HG03354 (cell line): ENCODE data around the gene KCNJ15.

Experiments
- ATAC-seq: cut with Tn5 transposase; IDR thresholded peaks from one replicate; pipeline ENCODE4 v1.9.1; 2021; ENCODE audit warnings: mild to moderate bottlenecking; ENCODE audit not compliant: unreplicated experiment, poor library complexity, severe bottlenecking

The KCNJ15 gene

DNA sequence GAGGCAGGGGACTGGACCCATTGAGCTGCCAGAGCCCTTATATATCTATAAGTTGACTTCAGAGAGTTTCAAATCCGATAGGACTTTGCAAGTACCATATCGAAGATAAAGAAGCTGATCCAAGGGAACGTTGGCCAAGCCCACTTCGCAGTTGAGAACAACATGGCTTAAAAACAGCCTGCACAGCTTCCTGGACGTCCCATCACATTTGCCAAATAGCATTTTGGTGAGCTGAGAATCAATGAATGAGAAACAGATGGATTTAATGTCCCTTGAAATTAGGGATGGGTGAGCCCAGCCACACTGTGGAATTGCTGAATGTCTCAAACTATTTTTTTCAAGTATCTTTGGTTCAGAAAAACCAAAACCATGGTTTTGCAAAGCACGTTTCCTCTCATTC lies 64.8 kb downstream of the KCNJ15 start:
- ATAC-seq = no peak

DNA sequence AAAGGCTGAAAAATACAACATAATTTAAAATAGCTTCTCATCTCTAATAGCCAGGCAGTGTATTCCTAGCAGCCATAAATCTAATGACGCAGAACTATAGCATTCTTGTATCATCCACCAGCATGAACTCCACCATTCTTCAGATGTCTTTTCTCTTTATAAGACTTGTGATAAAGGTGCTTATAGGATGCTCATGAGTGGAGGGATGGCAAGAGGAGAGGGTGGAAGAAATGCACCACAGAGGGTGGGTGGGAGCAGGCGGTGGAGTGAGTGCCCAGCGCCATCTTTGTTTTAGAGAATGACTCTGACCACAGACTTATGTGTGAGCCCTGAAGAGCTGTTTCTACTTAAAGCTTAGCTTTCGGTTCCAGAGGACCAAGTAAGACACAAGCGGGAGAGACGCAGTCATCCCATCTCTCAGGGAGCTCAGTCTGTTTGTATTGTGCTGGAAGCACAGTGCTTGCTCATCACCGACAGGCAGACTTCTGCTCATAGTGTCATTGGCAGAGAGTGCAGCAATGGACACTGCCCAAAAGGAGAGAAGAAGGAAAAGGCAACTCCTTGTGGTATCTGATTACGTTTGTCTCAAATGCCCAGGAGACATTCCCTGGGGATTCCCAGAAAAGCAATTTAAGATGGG lies 65.6 kb downstream of the KCNJ15 start:
- no peak for ATAC-seq

- ATAC-seq = no peak
Measured at GRCh38 chr21:38323721-38324531, 67.1 kb downstream of the KCNJ15 start.

DNA sequence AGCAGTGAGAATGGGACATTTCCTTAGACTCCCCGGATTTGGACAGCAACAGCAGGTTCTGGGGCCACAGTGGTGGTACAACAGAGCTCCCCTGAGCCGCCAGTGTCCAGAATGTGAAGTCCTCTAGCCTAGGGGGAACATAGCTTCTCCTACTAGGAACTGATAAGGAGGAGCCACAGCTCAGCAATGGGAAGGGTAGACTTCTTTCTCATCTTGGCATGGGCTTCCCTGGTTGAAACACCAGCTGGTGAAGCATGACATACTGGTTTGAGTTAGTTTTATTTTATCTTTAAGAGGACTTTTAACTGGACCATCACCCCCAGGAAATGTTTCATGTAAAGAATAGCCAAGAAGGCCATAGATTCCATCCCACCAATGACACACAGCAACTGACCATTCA lies 68.4 kb downstream of the KCNJ15 start:
- no peak for ATAC-seq

- no peak for ATAC-seq
Measured at GRCh38 chr21:38325731-38326420, 69.1 kb downstream of the KCNJ15 start.

- no peak for ATAC-seq
Measured at GRCh38 chr21:38326429-38326828, 69.6 kb downstream of the KCNJ15 start.

- peak; percentile 52 for ATAC-seq
Measured at GRCh38 chr21:38326899-38327298, 70.1 kb downstream of the KCNJ15 start.

DNA sequence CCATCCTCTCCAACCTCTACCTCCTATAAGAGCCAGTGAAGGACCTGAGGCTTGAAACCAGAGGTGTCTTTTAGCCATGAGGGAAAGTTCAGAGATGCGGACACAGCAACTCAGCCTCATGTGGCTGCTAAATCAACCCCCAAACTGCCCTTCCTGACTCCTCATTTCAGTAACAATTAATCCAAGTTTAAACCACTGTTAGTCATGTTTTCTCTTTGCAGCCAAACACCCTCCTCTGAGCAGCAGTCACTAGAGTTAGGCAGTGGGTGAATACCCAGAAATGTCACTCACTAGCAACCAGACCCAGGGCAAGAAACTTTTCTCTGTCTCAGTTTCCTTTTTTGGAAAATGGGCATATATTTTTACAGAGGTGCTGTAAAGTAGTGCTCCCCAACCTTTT lies 71.2 kb downstream of the KCNJ15 start:
- ATAC-seq = peak; percentile 64

- no peak for ATAC-seq
Measured at GRCh38 chr21:38329162-38329561, 72.4 kb downstream of the KCNJ15 start.

GRCh38 chr21:38330666-38331065 lies 73.9 kb downstream of the KCNJ15 start:
- no peak for ATAC-seq

DNA sequence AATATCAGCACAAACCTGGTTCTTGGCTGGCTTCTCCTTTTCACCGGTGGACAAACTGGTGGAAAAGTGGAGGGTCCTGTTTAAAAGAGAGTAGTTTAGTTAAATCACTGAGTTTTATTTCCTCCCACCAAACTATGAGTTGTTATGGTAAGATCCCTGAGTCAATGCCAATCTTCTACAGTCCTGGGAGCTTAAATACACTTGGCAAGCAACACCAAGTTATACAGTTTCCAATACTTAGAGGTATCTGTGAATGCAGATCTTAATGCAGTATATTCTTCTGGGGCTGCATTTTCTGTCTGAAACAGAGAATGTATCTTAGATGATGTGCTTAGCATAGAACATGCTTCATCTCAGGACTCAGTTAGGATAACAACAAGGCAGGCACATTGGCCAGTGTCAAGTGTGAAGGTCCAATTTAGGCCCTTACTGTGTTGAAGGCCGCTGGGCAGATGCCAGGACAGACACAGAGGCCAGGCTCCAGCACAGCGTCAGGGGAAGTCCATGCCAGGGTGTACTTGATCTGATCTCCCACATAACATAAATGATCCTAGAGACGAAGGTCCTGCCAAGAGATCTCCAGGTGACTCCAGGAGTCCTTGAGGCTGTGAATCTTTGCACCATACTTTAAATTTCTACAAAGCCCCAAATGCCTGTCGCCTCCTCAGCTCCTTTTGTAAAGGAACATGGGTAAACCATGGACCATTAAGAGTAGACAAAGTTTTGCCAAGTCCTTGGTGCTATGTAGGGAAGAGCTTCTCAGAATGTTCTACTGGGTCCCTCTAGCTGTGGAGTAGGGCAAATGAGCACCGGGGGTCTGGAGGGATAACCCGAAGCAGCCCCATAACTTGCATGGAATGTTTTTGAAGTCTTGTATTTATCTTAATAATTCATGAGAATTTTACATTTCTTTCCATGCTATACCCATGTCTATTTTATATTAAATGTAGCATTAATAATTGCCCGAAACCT lies 76.8 kb downstream of the KCNJ15 start:
- ATAC-seq = no peak

DNA sequence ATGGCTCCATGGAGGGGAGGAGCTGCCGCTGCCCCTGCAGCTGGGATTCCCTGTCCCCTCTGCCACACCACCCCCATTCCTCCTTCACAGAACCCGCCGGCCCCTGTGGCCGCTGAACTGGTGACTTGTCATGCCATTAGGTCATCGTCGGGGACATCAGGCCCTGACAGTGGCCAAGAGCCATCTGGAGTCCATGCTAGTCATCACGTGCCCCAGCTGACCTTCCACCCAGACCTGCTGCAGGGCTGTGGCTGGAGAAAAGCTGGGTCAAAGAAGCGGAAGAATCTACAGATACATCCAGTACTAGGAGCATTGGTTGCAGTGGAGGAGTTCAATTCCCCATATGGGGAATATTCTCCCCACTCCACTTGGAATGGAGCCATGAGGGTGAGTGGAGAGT lies 78.1 kb downstream of the KCNJ15 start:
- ATAC-seq = no peak

DNA sequence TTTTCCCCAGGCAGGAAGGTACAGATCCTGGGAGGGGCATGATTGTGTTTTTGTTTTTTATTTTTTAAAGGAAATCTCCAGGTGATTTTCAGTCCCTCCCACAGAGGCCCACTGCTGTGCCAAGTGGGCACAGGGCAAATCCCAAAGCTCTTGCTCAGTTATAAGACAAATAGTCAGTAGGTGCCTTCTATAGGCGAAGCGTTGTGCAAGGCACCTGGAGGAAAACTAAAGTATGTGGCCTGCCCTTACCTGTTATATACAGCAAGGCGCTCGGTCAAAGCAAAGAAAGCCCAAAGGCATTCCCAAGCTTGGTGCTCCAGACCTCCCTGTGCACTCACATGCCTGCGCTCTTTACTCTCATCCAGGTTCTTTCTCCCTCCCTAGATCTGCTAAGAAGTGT lies 81.0 kb downstream of the KCNJ15 start:
- no peak for ATAC-seq

DNA sequence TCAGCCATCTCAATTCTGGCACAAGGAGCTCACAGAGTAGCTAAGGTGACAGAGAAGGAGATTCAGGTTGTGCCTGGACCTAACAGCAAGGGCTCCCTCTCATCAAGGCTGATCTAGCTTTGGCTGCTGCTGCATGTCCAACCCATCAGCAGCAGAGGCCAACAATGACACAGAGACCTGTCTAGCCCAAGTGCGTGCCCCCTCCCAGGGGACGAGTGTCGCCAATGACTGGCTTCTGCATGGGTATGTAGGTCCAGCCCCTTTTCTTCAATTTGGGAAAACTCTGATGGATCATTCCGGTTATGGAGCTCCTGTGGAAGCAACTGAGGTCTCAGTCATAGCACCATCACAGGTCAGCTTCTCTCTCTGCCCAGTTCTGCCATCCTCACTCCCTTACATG lies 83.3 kb downstream of the KCNJ15 start:
- ATAC-seq = no peak

DNA sequence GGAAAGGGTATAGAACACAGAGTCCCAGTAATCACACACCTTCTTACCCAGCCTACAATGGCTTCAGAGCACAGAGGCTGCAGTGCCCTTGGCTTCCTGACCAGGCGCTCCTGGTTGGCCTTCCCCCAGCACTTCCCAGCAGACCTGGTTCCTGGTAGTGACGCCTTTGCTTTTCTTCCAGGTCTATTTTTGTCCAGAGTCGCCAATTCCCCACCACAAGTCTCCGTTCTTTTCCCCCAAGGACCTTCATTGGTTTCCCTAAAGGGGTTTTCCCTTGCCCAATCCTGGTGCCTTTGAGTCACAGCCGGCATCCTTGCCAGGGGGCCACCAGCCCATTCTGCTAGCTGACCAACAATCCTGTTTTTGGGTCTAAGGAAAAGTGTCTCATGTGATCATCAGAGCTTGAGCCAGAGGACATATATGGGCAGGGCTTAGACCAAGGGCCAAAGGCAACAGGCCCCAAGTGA lies 84.8 kb downstream of the KCNJ15 start:
- no peak for ATAC-seq

DNA sequence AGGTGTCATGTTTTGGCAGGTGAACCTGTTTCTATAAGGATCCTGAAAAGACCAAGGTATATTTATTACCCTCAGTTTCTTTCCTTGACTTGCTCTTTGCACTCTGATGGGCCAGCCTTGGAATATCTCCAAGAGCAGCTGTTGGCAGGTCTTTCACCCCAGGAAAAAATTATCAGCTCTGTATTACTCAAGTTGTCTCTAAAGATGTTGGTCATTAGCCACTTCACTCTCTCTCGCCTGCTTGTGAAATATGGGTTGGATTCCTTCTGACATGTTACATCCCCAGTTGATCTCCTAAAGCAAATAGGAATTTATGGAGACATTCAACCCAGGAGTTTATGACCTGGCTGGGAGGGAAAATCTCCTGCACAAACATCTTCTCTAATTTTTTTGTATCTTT lies 85.9 kb downstream of the KCNJ15 start:
- ATAC-seq = no peak

DNA sequence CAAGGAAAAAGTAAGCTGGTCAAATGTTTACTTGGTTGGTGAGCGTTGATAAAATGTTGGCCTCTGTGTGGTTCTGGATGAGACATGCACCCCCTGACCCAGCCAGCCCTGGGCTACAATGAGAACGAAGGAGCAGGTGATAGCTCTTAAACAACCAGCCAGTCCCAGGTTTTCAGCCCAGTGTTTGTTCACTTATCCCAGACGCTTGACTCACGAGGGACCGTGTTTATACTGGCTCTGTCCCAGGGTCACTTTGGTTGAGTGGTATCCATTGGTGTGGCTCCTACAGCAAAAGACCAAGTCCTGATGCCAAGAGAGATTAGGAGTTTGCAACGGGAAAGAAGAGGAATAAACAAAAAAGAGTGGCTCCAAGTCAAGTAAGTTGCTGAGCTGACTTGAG lies 86.9 kb downstream of the KCNJ15 start:
- ATAC-seq = no peak

- ATAC-seq = no peak
Measured at GRCh38 chr21:38346286-38346685, 89.5 kb downstream of the KCNJ15 start.

GRCh38 chr21:38349111-38349746 lies 92.4 kb downstream of the KCNJ15 start:
- ATAC-seq = no peak
